Neural cell (in vitro differentiated cells): Measurements from ENCODE around the gene EXOC3L1. TPM values are rescaled to one million over a fixed set of nuclear protein-coding genes. Genes with fewer than 3 reads are reported as not detected.

Source experiments
- H2AFZ ChIP-seq: fragments of 200-600, 300-800 bp; sonication (generic), shearing (Covaris generic); 2 replicates; pipeline ENCODE4 v1.6.0; 2014; ENCODE audit warnings: low read depth, mild to moderate bottlenecking, antibody characterized with exemption, low read length, moderate library complexity
- H3F3A ChIP-seq: fragments of 200-600 bp; shearing (Covaris generic); 2 replicates; pipeline ENCODE4 v1.6.1; 2016; ENCODE audit warnings: mild to moderate bottlenecking, moderate library complexity, mixed read lengths, antibody characterized with exemption, low read length; ENCODE audit not compliant: insufficient read depth, poor library complexity, severe bottlenecking
- H3K27ac ChIP-seq: fragments of 200-600, 300-800 bp; sonication (generic), shearing (Covaris generic); 2 replicates; pipeline ENCODE4 v1.5.1; 2014; ENCODE audit warnings: mild to moderate bottlenecking, low read length, moderate library complexity
- H3K27me3 ChIP-seq: fragments of 300-800, 200-600 bp; sonication (generic), shearing (Covaris generic); 2 replicates; pipeline ENCODE4 v1.6.0; 2014; ENCODE audit warnings: mild to moderate bottlenecking, low read depth, low read length, moderate library complexity; ENCODE audit not compliant: insufficient read depth
- H3K36me3 ChIP-seq: fragments of 300-800, 200-600 bp; sonication (generic), shearing (Covaris generic); 2 replicates; pipeline ENCODE4 v1.5.1; 2014; ENCODE audit warnings: mild to moderate bottlenecking, antibody characterized with exemption, low read length, moderate library complexity; ENCODE audit not compliant: insufficient read depth
- H3K4me2 ChIP-seq: fragments of 300-800, 200-600 bp; sonication (generic), shearing (Covaris generic); 2 replicates; pipeline ENCODE4 v1.6.0; 2014; ENCODE audit warnings: mild to moderate bottlenecking, low read length
- H3K4me3 ChIP-seq: fragments of 300-800, 200-600 bp; sonication (generic), shearing (Covaris generic); 2 replicates; pipeline ENCODE4 v1.5.1; 2014; ENCODE audit warnings: mild to moderate bottlenecking, low read length, moderate library complexity
- H3K79me2 ChIP-seq: fragments of 200-600 bp; shearing (Covaris generic); replicated peaks from 2 replicates; pipeline ENCODE4 v1.6.0; 2014; ENCODE audit warnings: mild to moderate bottlenecking, low read length, moderate library complexity; ENCODE audit not compliant: insufficient read depth
- H3K9ac ChIP-seq: fragments of 300-800, 200-600 bp; sonication (generic), shearing (Covaris generic); 2 replicates; pipeline ENCODE4 v1.6.1; 2016; ENCODE audit warnings: mild to moderate bottlenecking, low read length, mixed read lengths
- H3K9me2 ChIP-seq: fragments of 200-600 bp; shearing (Covaris generic); 2 replicates; pipeline ENCODE4 v1.6.1; 2016; ENCODE audit warnings: mild to moderate bottlenecking, low read length, mixed read lengths; ENCODE audit not compliant: insufficient read depth
- H3K9me3 ChIP-seq: fragments of 200-600, 300-800 bp; sonication (generic), shearing (Covaris generic); 2 replicates; pipeline ENCODE4 v1.6.1; 2016; ENCODE audit warnings: mild to moderate bottlenecking, mixed run types, low read length, moderate library complexity, mixed read lengths
- H4K20me1 ChIP-seq: fragments of 200-600 bp; shearing (Covaris generic); 2 replicates; pipeline ENCODE4 v1.6.1; 2016; ENCODE audit warnings: mild to moderate bottlenecking, mixed run types; ENCODE audit not compliant: insufficient read depth
- CTCF ChIP-seq: fragments of 450-650 bp; IDR thresholded peaks from 2 replicates; pipeline ENCODE4 v1.5.1; 2014; ENCODE audit warnings: antibody characterized with exemption, mild to moderate bottlenecking, moderate library complexity; ENCODE audit not compliant: poor library complexity, severe bottlenecking
- EP300 ChIP-seq: fragments of 450-650 bp; conservative IDR thresholded peaks from 2 replicates; pipeline ENCODE4 v1.6.1; 2014; ENCODE audit warnings: antibody characterized with exemption, mild to moderate bottlenecking, moderate library complexity; ENCODE audit not compliant: poor library complexity, severe bottlenecking
- EZH2 ChIP-seq: fragments of 200-600, 300-800 bp; shearing (Covaris generic), sonication (generic); IDR thresholded peaks from 2 replicates; pipeline ENCODE4 v1.6.1; 2014; ENCODE audit warnings: antibody characterized with exemption, low read length, borderline replicate concordance, mild to moderate bottlenecking; ENCODE audit not compliant: insufficient read depth, poor library complexity, severe bottlenecking
- POLR2AphosphoS5 ChIP-seq: IDR thresholded peaks from 2 replicates; pipeline ENCODE4 v1.6.1; 2012
- REST ChIP-seq: IDR thresholded peaks from 2 replicates; pipeline ENCODE4 v1.6.1; 2012; ENCODE audit warnings: borderline replicate concordance
- SMC3 ChIP-seq: fragments of 450-650 bp; conservative IDR thresholded peaks from 2 replicates; pipeline ENCODE4 v1.6.1; 2014; ENCODE audit warnings: antibody characterized with exemption, mild to moderate bottlenecking, moderate library complexity; ENCODE audit not compliant: poor library complexity
- TAF1 ChIP-seq: IDR thresholded peaks from 2 replicates; pipeline ENCODE4 v1.6.1; 2012; ENCODE audit warnings: low read depth
- polyA plus RNA-seq: library from polyadenylated mRNA; depleted of rRNA; stranded (reverse); fragments of >200 nt; gene quantifications from 2 replicates; pipeline ENCODE4 v1.2.3, GENCODE V29; 2014

EXOC3L1 gene
- polyA plus RNA-seq, 1 donor from 2014 or later = 0.43 TPM

- no peak overlapping the region for H3K9ac ChIP-seq
- no peak overlapping the region for H3K27ac ChIP-seq
- H2AFZ ChIP-seq = no peak overlapping the region
- no peak overlapping the region for H3K4me3 ChIP-seq
- H4K20me1 ChIP-seq = no peaks in the 10 kb centered on the region
- no peaks in the 10 kb centered on the region for H3F3A ChIP-seq
- no peaks in the 10 kb centered on the region for H3K79me2 ChIP-seq
- TF ChIP-seq POLR2AphosphoS5 (no peak), REST (no peak), CTCF (no peak), EZH2 (no peak), EP300 (no peak), TAF1 (no peak)
- peaks cover 99% of the 10 kb centered on the region for H3K27me3 ChIP-seq
- no peaks in the 10 kb centered on the region for H3K36me3 ChIP-seq
- H3K9me3 ChIP-seq = no peaks in the 10 kb centered on the region
- H3K4me2 ChIP-seq = no peak overlapping the region
- no peaks in the 10 kb centered on the region for H3K9me2 ChIP-seq
These were observed 23.8 kb downstream of the EXOC3L1 start for GRCh38 chr16:67166110-67166547.

GRCh38 chr16:67165121-67166078, 24.5 kb downstream of the EXOC3L1 start:
- no peaks in the 10 kb centered on the region for H3K9me3 ChIP-seq
- H3K4me2 ChIP-seq = no peak overlapping the region
- H4K20me1 ChIP-seq = no peaks in the 10 kb centered on the region
- H3K27me3 ChIP-seq = peaks cover 99% of the 10 kb centered on the region
- no peaks in the 10 kb centered on the region for H3K9me2 ChIP-seq
- H2AFZ ChIP-seq = no peak overlapping the region
- no peaks in the 10 kb centered on the region for H3F3A ChIP-seq
- no peak overlapping the region for H3K9ac ChIP-seq
- H3K4me3 ChIP-seq = peak overlapping the region; percentile 88
- H3K36me3 ChIP-seq = no peaks in the 10 kb centered on the region
- TF ChIP-seq POLR2AphosphoS5 (no peak), SMC3 (no peak), EZH2 (peak; percentile 97), REST (no peak)
- no peak overlapping the region for H3K27ac ChIP-seq
- H3K79me2 ChIP-seq = no peaks in the 10 kb centered on the region
